HepG2 (cell line): Measurements from ENCODE around the gene GPR176. TPM values are rescaled to one million over a fixed set of nuclear protein-coding genes. Genes with fewer than 3 reads are reported as not detected.

Experiments used
- ARNTL ChIP-seq: sonication (generic); formaldehyde crosslinking; IDR thresholded peaks from 2 replicates; pipeline ENCODE4 v1.4.0; 2020; ENCODE audit warnings: mild to moderate bottlenecking, missing genetic modification reagents
- JUND ChIP-seq: sonication (generic); formaldehyde crosslinking; IDR thresholded peaks from 2 replicates; pipeline ENCODE4 v1.8.0; 2022; ENCODE audit warnings: mild to moderate bottlenecking, missing genetic modification reagents
- NCOA5 ChIP-seq: sonication (generic); formaldehyde crosslinking; IDR thresholded peaks from 2 replicates; pipeline ENCODE4 v1.4.0; 2020; ENCODE audit warnings: missing genetic modification reagents
- PAXIP1 ChIP-seq: sonication (generic); formaldehyde crosslinking; conservative IDR thresholded peaks from 2 replicates; pipeline ENCODE4 v1.4.0; 2020; ENCODE audit warnings: mild to moderate bottlenecking, missing genetic modification reagents, moderate library complexity
- SIX1 ChIP-seq: sonication (generic); formaldehyde crosslinking; IDR thresholded peaks from 2 replicates; pipeline ENCODE4 v1.4.0; 2020; ENCODE audit warnings: missing genetic modification reagents, borderline replicate concordance
- STAT6 ChIP-seq: sonication (generic); formaldehyde crosslinking; IDR thresholded peaks from 2 replicates; pipeline ENCODE4 v1.4.0; 2020; ENCODE audit warnings: missing genetic modification reagents, mild to moderate bottlenecking, borderline replicate concordance
- YY1 ChIP-seq: IDR thresholded peaks from 2 replicates; pipeline ENCODE4 v1.6.1; 2011; ENCODE audit warnings: low read length, low read depth, moderate library complexity, mild to moderate bottlenecking; ENCODE audit not compliant: insufficient read depth, insufficient replicate concordance
- ZBTB25 ChIP-seq: IDR thresholded peaks from 2 replicates; pipeline ENCODE4 v1.6.1; 2018; ENCODE audit warnings: missing genetic modification reagents
- ZBTB43 ChIP-seq: sonication (generic); formaldehyde crosslinking; conservative IDR thresholded peaks from 2 replicates; pipeline ENCODE4 v1.4.0; 2020; ENCODE audit warnings: missing genetic modification reagents
- ZKSCAN5 ChIP-seq: sonication (generic); formaldehyde crosslinking; IDR thresholded peaks from 2 replicates; pipeline ENCODE4 v1.5.1; 2020; ENCODE audit warnings: mild to moderate bottlenecking, missing genetic modification reagents
- ZNF121 ChIP-seq: sonication (generic); formaldehyde crosslinking; IDR thresholded peaks from 2 replicates; pipeline ENCODE4 v1.5.0; 2020; ENCODE audit warnings: mild to moderate bottlenecking, missing genetic modification reagents
- ZNF225 ChIP-seq: sonication (generic); formaldehyde crosslinking; IDR thresholded peaks from 2 replicates; pipeline ENCODE4 v1.4.0; 2020; ENCODE audit warnings: mild to moderate bottlenecking, missing genetic modification reagents
- ZNF512B ChIP-seq: sonication (generic); formaldehyde crosslinking; IDR thresholded peaks from 2 replicates; pipeline ENCODE4 v1.5.1; 2020; ENCODE audit warnings: missing genetic modification reagents, mild to moderate bottlenecking, borderline replicate concordance
- ZNF543 ChIP-seq: sonication (generic); formaldehyde crosslinking; IDR thresholded peaks from 2 replicates; pipeline ENCODE4 v1.4.0; 2020; ENCODE audit warnings: mild to moderate bottlenecking, missing genetic modification reagents
- ZNF761 ChIP-seq: sonication (generic); formaldehyde crosslinking; conservative IDR thresholded peaks from 2 replicates; pipeline ENCODE4 v1.4.0; 2020; ENCODE audit warnings: mild to moderate bottlenecking, missing genetic modification reagents
- ZNF768 ChIP-seq: sonication (generic); formaldehyde crosslinking; IDR thresholded peaks from 2 replicates; pipeline ENCODE4 v1.4.0; 2020; ENCODE audit warnings: missing genetic modification reagents
- ZNF776 ChIP-seq: sonication (generic); formaldehyde crosslinking; IDR thresholded peaks from 2 replicates; pipeline ENCODE4 v1.4.0; 2020; ENCODE audit warnings: mild to moderate bottlenecking, missing genetic modification reagents
- polyA plus RNA-seq, 8 experiments: library from polyadenylated mRNA; depleted of rRNA in 3 of 8; stranded (reverse) in 7 of 8; unstranded in 1 of 8; fragments of >200 nt; fragmentation: Illumina TruSeq in 4 of 8; extraction: Trizol in 4 of 8; gene quantifications; 2 replicates each; pipeline versions ENCODE4 v1.2.1 to v1.2.3, GENCODE V29; 2011 to 2016; ENCODE audit warnings: low read depth in 4 of 8, missing spikeins in 1 of 8, mixed read lengths in 1 of 8; ENCODE audit not compliant: insufficient read depth in 1 of 8
- total RNA-seq, 5 experiments: library from RNA; depleted of rRNA; stranded (reverse); fragments of >200 nt; fragmentation: Illumina TruSeq; extraction: Trizol; gene quantifications; 2 replicates each; pipeline ENCODE4 v1.2.3, GENCODE V29; 2016; ENCODE audit warnings: low read depth in 1 of 5

GPR176 gene
- total and polyA plus RNA-seq, 2 of the 13 experiments (the other 11 are each of a cell fraction or from before 2014, with no cell fraction given), result 0.11 to 0.20 TPM

- TF ChIP-seq ZNF768 (CRISPR knock-in tag) (peak; percentile 24; the same call in 1 of the 2 replicates), ZNF512B (CRISPR knock-in tag) (no peak), NCOA5 (CRISPR knock-in tag) (no peak), ZBTB25 (CRISPR knock-in tag) (no peak), SIX1 (no peak), STAT6 (CRISPR knock-in tag) (no peak), ZNF225 (CRISPR knock-in tag) (no peak), ZNF543 (CRISPR knock-in tag) (0 out of 2 replicates have a peak, but pooled peaks have one; percentile 45), ZNF761 (CRISPR knock-in tag) (peak; percentile 72), ZNF121 (no peak), ZNF776 (CRISPR knock-in tag) (peak; percentile 87), ZBTB43 (CRISPR knock-in tag) (peak; percentile 70; the same call in 1 of the 2 replicates), PAXIP1 (CRISPR knock-in tag) (no peak), ZKSCAN5 (CRISPR knock-in tag) (no peak), JUND (CRISPR knock-in tag) (peak; percentile 52; the same call in 1 of the 2 replicates), ARNTL (0 out of 2 replicates have a peak, but pooled peaks have one; percentile 19), YY1 (peak; percentile 94)
Observed at GRCh38 chr15:39920510-39921273, 626 bp upstream of the GPR176 start (continued).
